Measurements from ENCODE around the gene IRGM.

DNA sequence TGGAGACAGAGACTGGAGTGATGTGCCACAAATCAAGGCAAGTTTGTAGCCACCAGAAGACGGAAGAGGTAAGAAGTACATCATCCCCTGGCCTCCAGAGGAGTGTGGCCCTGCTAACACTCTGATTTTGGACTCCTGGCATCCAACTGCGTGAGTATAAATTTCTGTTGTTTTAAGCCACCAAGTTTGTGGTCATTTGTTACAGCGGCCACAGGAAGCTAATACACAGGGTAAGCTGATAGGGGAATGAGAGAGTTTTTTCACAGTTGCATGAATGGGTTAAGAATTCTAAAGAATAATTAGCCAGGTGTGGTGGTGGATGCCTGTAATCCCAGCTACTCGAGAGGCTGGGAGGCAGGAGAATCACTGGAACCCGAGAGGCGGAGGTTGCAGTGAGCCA lies 41.9 kb upstream of the IRGM start:
- no peak for TF ChIP-seq GATA2 (IDR thresholded peaks at IDR 0.05; ENCODE audit: low read depth, low read length)
- no peak for TF ChIP-seq GATA3 (IDR thresholded peaks at IDR 0.05; ENCODE audit: low read depth, low read length)
